HEK293 (cell line): Measurements from ENCODE around the gene SENP8.

Source experiments
- GLI4 ChIP-seq: fragments of 450-650 bp; formaldehyde crosslinking; IDR thresholded peaks from 2 replicates; pipeline ENCODE4 v1.5.1; 2016; ENCODE audit warnings: missing biosample characterization, missing genetic modification characterization
- HOXD13 ChIP-seq: sonication (generic); formaldehyde crosslinking; IDR thresholded peaks from 2 replicates; pipeline ENCODE4 v1.8.0; 2022; ENCODE audit warnings: missing genetic modification reagents, borderline replicate concordance
- KLF17 ChIP-seq: fragments of 450-650 bp; formaldehyde crosslinking; IDR thresholded peaks from 2 replicates; pipeline ENCODE4 v1.5.1; 2016; ENCODE audit warnings: missing biosample characterization, missing genetic modification characterization
- PRDM1 ChIP-seq: fragments of 450-650 bp; formaldehyde crosslinking; IDR thresholded peaks from 2 replicates; pipeline ENCODE4; 2016; ENCODE audit warnings: missing biosample characterization, missing genetic modification characterization
- TCF7L2 ChIP-seq: IDR thresholded peaks from 2 replicates; pipeline ENCODE4 v1.6.1; 2011; ENCODE audit warnings: low read depth, mild to moderate bottlenecking, inconsistent platforms, low read length, moderate library complexity, borderline replicate concordance
- WT1 ChIP-seq: fragments of 450-650 bp; formaldehyde crosslinking; IDR thresholded peaks from 2 replicates; pipeline ENCODE4 v1.5.1; 2016; ENCODE audit warnings: missing biosample characterization, missing genetic modification characterization
- ZEB2 ChIP-seq: fragments of 450-650 bp; formaldehyde crosslinking; IDR thresholded peaks from 2 replicates; pipeline ENCODE4 v1.5.1; 2016; ENCODE audit warnings: missing biosample characterization, missing genetic modification characterization
- ZFP69B ChIP-seq: fragments of 450-650 bp; formaldehyde crosslinking; IDR thresholded peaks from 2 replicates; pipeline ENCODE4 v1.5.1; 2016; ENCODE audit warnings: missing biosample characterization, missing genetic modification characterization
- ZNF138 ChIP-seq: fragments of 450-650 bp; formaldehyde crosslinking; IDR thresholded peaks from 2 replicates; pipeline ENCODE4 v1.5.1; 2016; ENCODE audit warnings: missing biosample characterization, missing genetic modification characterization, borderline replicate concordance
- ZNF174 ChIP-seq: fragments of 450-650 bp; formaldehyde crosslinking; IDR thresholded peaks from 2 replicates; pipeline ENCODE4 v1.5.0; 2017; ENCODE audit warnings: missing biosample characterization, mild to moderate bottlenecking, missing genetic modification characterization
- ZNF19 ChIP-seq: fragments of 450-650 bp; formaldehyde crosslinking; IDR thresholded peaks from 2 replicates; pipeline ENCODE4; 2016; ENCODE audit warnings: missing biosample characterization, missing genetic modification characterization, low read depth
- ZNF202 ChIP-seq: fragments of 450-650 bp; formaldehyde crosslinking; IDR thresholded peaks from 2 replicates; pipeline ENCODE4 v1.5.1; 2016; ENCODE audit warnings: missing biosample characterization, missing genetic modification characterization, borderline replicate concordance
- ZNF239 ChIP-seq: fragments of 450-650 bp; formaldehyde crosslinking; IDR thresholded peaks from 2 replicates; pipeline ENCODE4 v1.5.1; 2016; ENCODE audit warnings: missing biosample characterization, missing genetic modification characterization
- ZNF274 ChIP-seq, 2 experiments: fragments of 200-500 bp in 1 of 2; fragments of 450-650 bp in 1 of 2; sonication (Bioruptor generic) in 1 of 2; formaldehyde crosslinking in 1 of 2; IDR thresholded peaks; 2 replicates each; pipeline versions ENCODE4 v1.5.1 to v1.6.1; 2014 to 2016; ENCODE audit warnings: borderline replicate concordance in 1 of 2, inconsistent platforms in 1 of 2, low read length in 1 of 2, missing biosample characterization in 1 of 2, missing genetic modification characterization in 1 of 2
- ZNF324 ChIP-seq: fragments of 450-650 bp; formaldehyde crosslinking; IDR thresholded peaks from 2 replicates; pipeline ENCODE4 v1.5.1; 2016; ENCODE audit warnings: missing biosample characterization, missing genetic modification characterization
- ZNF501 ChIP-seq: fragments of 450-650 bp; formaldehyde crosslinking; IDR thresholded peaks from 2 replicates; pipeline ENCODE4 v1.5.1; 2016; ENCODE audit warnings: missing biosample characterization, missing genetic modification characterization
- ZNF518A ChIP-seq: fragments of 450-650 bp; formaldehyde crosslinking; conservative IDR thresholded peaks from 2 replicates; pipeline ENCODE4 v1.5.1; 2016; ENCODE audit warnings: low read depth, missing biosample characterization, missing genetic modification characterization
- ZNF623 ChIP-seq: fragments of 450-650 bp; formaldehyde crosslinking; IDR thresholded peaks from 2 replicates; pipeline ENCODE4 v1.5.1; 2016; ENCODE audit warnings: missing biosample characterization, missing genetic modification characterization
- ZNF624 ChIP-seq: fragments of 450-650 bp; formaldehyde crosslinking; IDR thresholded peaks from 2 replicates; pipeline ENCODE4 v1.5.1; 2017; ENCODE audit warnings: missing biosample characterization, missing genetic modification characterization
- ZNF626 ChIP-seq: fragments of 450-650 bp; sonication (Bioruptor Pico); formaldehyde crosslinking; IDR thresholded peaks from 2 replicates; pipeline ENCODE4 v1.5.1; 2018; ENCODE audit warnings: missing biosample characterization, missing genetic modification characterization, inconsistent platforms
- ZNF654 ChIP-seq: fragments of 450-650 bp; formaldehyde crosslinking; IDR thresholded peaks from 2 replicates; pipeline ENCODE4 v1.5.1; 2016; ENCODE audit warnings: low read depth, missing biosample characterization, missing genetic modification characterization
- ZNF776 ChIP-seq: fragments of 450-650 bp; formaldehyde crosslinking; IDR thresholded peaks from 2 replicates; pipeline ENCODE4 v1.5.0; 2017; ENCODE audit warnings: missing biosample characterization, missing genetic modification characterization, borderline replicate concordance
- ZNF785 ChIP-seq: fragments of 450-650 bp; formaldehyde crosslinking; IDR thresholded peaks from 2 replicates; pipeline ENCODE4 v1.5.1; 2016; ENCODE audit warnings: missing biosample characterization, missing genetic modification characterization
- TF ChIP-seq, protein P1 (sequence below): fragments of 450-650 bp; formaldehyde crosslinking; IDR thresholded peaks from 2 replicates; pipeline ENCODE4 v1.5.1; 2016; ENCODE audit warnings: missing biosample characterization, missing genetic modification characterization
- TF ChIP-seq, protein P2 (sequence below): fragments of 450-650 bp; formaldehyde crosslinking; IDR thresholded peaks from 2 replicates; pipeline ENCODE4 v1.5.1; 2016; ENCODE audit warnings: missing biosample characterization, missing genetic modification characterization

Gene SENP8

DNA sequence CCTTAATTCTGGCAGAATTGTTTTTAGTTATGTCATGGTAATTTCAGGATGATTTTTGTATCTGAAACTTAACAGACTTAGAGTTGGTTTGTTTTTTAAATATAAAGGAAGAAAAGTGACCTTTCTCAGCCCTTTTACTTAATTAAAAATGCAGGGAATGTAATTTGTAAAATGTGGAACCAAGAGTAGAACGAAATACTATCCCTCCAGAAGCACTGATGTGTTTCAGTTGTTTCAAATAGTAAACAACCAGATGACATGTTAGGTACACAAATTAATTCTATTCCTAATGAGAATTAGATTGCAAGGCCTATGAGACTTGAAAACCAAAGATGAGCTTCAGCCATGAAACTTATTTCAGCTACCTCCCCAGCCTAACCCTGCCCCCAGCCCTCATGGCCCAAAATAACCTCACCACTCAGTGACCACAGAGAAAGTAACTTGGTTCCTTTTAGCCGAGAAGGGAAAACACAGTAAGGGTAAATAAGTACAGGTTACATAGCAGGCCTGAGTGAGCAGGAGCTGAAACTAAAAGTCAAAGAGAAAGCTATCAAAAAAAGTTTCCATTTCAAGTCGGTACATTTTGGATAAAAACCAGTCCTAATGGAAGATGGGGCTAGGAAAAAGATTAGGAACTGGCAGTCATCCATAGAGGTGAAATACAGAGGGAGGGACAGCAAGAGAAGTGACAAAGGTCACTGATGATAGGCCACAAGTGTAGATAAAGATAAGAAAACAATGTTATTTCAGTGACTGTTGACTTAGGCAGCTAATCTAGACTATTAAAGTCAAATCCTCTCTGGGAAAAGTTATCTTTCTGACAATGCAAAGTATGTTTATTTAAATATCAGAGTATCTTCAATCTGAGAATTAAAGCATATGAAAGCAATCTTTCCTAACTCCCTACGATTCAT lies 23.2 kb downstream of the SENP8 start (continued):
- TF ChIP-seq ZNF776 (no peak), ZNF623 (tag by site-specific recombination) (no peak), ZNF239 (no peak), ZNF202 (tag by site-specific recombination) (no peak), WT1 (peak; percentile 66; the same call in 1 of the 2 replicates), ZNF518A (0 out of 2 replicates have a peak, but pooled peaks have one; percentile 9), TCF7L2 (no peak), ZNF274 (IDR thresholded peaks at IDR 0.05; ENCODE audit: low read length) (no peak), ZNF274 (tag by site-specific recombination; IDR thresholded peaks at IDR 0.05; ENCODE audit: borderline replicate concordance) (no peak), ZNF626 (tag by site-specific recombination) (no peak), ZNF624 (tag by site-specific recombination) (no peak), PRDM1 (peak; percentile 98), ZNF138 (tag by site-specific recombination) (no peak), ZFP69B (no peak), ZNF324 (no peak), ZNF501 (tag by site-specific recombination) (no peak), KLF17 (tag by site-specific recombination) (no peak), ZNF785 (tag by site-specific recombination) (no peak), HOXD13 (no peak), ZNF654 (tag by site-specific recombination) (no peak), ZEB2 (tag by site-specific recombination) (0 out of 2 replicates have a peak, but pooled peaks have one; percentile 14), ZNF19 (tag by site-specific recombination) (no peak), GLI4 (tag by site-specific recombination) (no peak), ZNF174 (tag by site-specific recombination) (no peak)
- TF ChIP-seq, protein P1, sequence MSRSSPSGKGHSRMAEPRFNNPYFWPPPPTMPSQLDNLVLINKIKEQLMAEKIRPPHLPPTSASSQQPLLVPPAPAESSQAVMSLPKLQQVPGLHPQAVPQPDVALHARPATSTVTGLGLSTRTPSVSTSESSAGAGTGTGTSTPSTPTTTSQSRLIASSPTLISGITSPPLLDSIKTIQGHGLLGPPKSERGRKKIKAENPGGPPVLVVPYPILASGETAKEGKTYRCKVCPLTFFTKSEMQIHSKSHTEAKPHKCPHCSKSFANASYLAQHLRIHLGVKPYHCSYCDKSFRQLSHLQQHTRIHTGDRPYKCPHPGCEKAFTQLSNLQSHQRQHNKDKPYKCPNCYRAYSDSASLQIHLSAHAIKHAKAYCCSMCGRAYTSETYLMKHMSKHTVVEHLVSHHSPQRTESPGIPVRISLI (tag by site-specific recombination), result no peak
- TF ChIP-seq, protein P2, sequence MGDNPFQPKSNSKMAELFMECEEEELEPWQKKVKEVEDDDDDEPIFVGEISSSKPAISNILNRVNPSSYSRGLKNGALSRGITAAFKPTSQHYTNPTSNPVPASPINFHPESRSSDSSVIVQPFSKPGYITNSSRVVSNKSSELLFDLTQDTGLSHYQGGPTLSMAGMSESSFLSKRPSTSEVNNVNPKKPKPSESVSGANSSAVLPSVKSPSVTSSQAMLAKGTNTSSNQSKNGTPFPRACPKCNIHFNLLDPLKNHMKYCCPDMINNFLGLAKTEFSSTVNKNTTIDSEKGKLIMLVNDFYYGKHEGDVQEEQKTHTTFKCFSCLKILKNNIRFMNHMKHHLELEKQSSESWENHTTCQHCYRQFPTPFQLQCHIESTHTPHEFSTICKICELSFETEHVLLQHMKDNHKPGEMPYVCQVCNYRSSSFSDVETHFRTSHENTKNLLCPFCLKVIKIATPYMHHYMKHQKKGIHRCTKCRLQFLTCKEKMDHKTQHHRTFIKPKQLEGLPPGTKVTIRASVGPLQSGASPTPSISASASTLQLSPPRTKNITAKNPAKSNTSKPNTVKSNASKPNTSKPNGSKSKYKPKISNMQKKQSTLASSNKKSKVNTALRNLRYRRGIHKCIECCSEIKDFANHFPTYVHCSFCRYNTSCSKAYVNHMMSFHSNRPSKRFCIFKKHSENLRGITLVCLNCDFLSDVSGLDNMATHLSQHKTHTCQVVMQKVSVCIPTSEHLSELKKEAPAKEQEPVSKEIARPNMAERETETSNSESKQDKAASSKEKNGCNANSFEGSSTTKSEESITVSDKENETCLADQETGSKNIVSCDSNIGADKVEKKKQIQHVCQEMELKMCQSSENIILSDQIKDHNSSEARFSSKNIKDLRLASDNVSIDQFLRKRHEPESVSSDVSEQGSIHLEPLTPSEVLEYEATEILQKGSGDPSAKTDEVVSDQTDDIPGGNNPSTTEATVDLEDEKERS (tag by site-specific recombination), result no peak
